Hepatocyte (in vitro differentiated cells): ENCODE data around the gene APOLD1. TPM values are rescaled to one million over a fixed set of nuclear protein-coding genes. Genes with fewer than 3 reads are reported as not detected.

Experiments used
- DNase-seq: peaks from one replicate; pipeline ENCODE4 v3.0.0-alpha.2; 2016; ENCODE audit warnings: low spot score
- H2AFZ ChIP-seq: fragments of 200-600 bp; sonication (generic); 2 replicates; pipeline ENCODE4 v1.6.0; 2016; ENCODE audit warnings: antibody characterized with exemption, mild to moderate bottlenecking
- H3K27ac ChIP-seq: fragments of 200-600 bp; sonication (generic); 2 replicates; pipeline ENCODE4 v1.5.1; 2016; ENCODE audit warnings: mild to moderate bottlenecking
- H3K27me3 ChIP-seq: fragments of 200-600 bp; sonication (generic); 2 replicates; pipeline ENCODE4 v1.6.1; 2016
- H3K36me3 ChIP-seq: fragments of 200-600 bp; sonication (generic); replicated peaks from 2 replicates; pipeline ENCODE4 v1.5.1; 2016; ENCODE audit warnings: low read depth; ENCODE audit not compliant: insufficient read depth
- H3K4me1 ChIP-seq: fragments of 200-600 bp; sonication (generic); 2 replicates; pipeline ENCODE4 v1.5.1; 2016; ENCODE audit warnings: mild to moderate bottlenecking, moderate library complexity; ENCODE audit not compliant: insufficient read depth
- H3K4me2 ChIP-seq: fragments of 200-600 bp; sonication (generic); 2 replicates; pipeline ENCODE4 v1.6.0; 2016
- H3K4me3 ChIP-seq: fragments of 200-600 bp; sonication (generic); 2 replicates; pipeline ENCODE4 v1.5.1; 2016; ENCODE audit warnings: mild to moderate bottlenecking
- H3K79me2 ChIP-seq: fragments of 200-600 bp; sonication (generic); 2 replicates; pipeline ENCODE4 v1.6.0; 2017; ENCODE audit warnings: mild to moderate bottlenecking
- H3K9me2 ChIP-seq: fragments of 200-600 bp; sonication (generic); replicated peaks from 2 replicates; pipeline ENCODE4 v1.6.0; 2017; ENCODE audit warnings: mild to moderate bottlenecking; ENCODE audit not compliant: insufficient read depth
- H3K9me3 ChIP-seq: fragments of 200-600 bp; sonication (generic); 2 replicates; pipeline ENCODE4 v1.5.1; 2016; ENCODE audit warnings: low read depth, mild to moderate bottlenecking
- H4K20me1 ChIP-seq: fragments of 200-600 bp; sonication (generic); 2 replicates; pipeline ENCODE4 v1.6.0; 2016; ENCODE audit warnings: mild to moderate bottlenecking; ENCODE audit not compliant: insufficient read depth, poor library complexity, severe bottlenecking
- EZH2 ChIP-seq: fragments of 200-600 bp; sonication (generic); IDR thresholded peaks from 2 replicates; pipeline ENCODE4 v1.6.1; 2016; ENCODE audit warnings: antibody characterized with exemption, mild to moderate bottlenecking, borderline replicate concordance
- EZH2phosphoT487 ChIP-seq: fragments of 200-600 bp; sonication (generic); IDR thresholded peaks from one replicate; pipeline ENCODE4 v1.6.1; 2018; ENCODE audit warnings: antibody characterized with exemption, mild to moderate bottlenecking, low read depth, moderate library complexity; ENCODE audit not compliant: unreplicated experiment, severe bottlenecking
- WGBS: methylation state at CpG from one replicate; pipeline ENCODE4 v1.1.6; 2016; ENCODE audit warnings: low lambda C conversion rate; ENCODE audit errors: missing lambda C conversion rate; 5-methylcytosine and 5-hydroxymethylcytosine counted together
- polyA plus RNA-seq: library from polyadenylated mRNA; unstranded; fragments of >200 nt; fragmentation: Nextera tagmentation; extraction: Ambion mirVana; gene quantifications from 2 replicates; pipeline ENCODE4 v1.2.1, GENCODE V29; 2016
- total RNA-seq: library from RNA; depleted of rRNA; stranded (reverse); fragments of >200 nt; gene quantifications from 2 replicates; pipeline ENCODE4 v1.2.3, GENCODE V29; 2014
- TF ChIP-seq, protein P1 (sequence below): fragments of 200-600 bp; sonication (generic); IDR thresholded peaks from 2 replicates; pipeline ENCODE4 v1.5.1; 2016; ENCODE audit warnings: antibody characterized with exemption, mild to moderate bottlenecking; ENCODE audit not compliant: poor library complexity

The APOLD1 gene
- total and polyA plus RNA-seq, 2 experiments from 2014 or later: 1.5 to 6.0 TPM

DNA sequence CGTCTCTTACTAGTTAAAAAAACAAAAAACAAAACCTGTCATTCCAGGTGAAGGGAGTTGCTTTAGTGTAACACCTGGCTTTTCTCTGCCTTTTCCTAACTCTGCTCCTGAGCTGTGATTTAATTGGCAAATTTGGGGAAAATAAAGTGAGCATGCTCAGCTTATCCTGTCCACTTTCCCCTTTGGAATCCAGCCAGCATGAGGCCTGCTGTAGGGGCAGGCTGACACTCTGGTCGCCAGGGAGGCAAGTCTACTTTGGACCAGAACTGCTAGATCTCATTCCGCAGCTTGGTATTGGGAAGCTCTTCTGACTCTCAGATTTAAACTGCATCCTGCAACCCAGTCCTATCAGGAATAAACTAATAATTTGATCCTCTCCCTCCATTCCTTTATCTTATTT, 38.2 kb upstream of the APOLD1 start:
- no peaks in the 10 kb centered on the region for H3K36me3 ChIP-seq
- DNase-seq: no peak
- H3K9me3 ChIP-seq: no peaks in the 10 kb centered on the region
- H4K20me1 ChIP-seq: no peaks in the 10 kb centered on the region
- H3K4me1 ChIP-seq: no peaks in the 10 kb centered on the region
- H3K4me3 ChIP-seq: no peak overlapping the region
- 89% methylated on average over 3 of the region's 3 CpGs for WGBS
- H3K4me2 ChIP-seq: no peak overlapping the region
- no peaks in the 10 kb centered on the region for H3K27me3 ChIP-seq
- H2AFZ ChIP-seq: no peak overlapping the region
- H3K79me2 ChIP-seq: no peaks in the 10 kb centered on the region
- no peaks in the 10 kb centered on the region for H3K9me2 ChIP-seq
- H3K27ac ChIP-seq: no peak overlapping the region
- TF ChIP-seq, protein P1, sequence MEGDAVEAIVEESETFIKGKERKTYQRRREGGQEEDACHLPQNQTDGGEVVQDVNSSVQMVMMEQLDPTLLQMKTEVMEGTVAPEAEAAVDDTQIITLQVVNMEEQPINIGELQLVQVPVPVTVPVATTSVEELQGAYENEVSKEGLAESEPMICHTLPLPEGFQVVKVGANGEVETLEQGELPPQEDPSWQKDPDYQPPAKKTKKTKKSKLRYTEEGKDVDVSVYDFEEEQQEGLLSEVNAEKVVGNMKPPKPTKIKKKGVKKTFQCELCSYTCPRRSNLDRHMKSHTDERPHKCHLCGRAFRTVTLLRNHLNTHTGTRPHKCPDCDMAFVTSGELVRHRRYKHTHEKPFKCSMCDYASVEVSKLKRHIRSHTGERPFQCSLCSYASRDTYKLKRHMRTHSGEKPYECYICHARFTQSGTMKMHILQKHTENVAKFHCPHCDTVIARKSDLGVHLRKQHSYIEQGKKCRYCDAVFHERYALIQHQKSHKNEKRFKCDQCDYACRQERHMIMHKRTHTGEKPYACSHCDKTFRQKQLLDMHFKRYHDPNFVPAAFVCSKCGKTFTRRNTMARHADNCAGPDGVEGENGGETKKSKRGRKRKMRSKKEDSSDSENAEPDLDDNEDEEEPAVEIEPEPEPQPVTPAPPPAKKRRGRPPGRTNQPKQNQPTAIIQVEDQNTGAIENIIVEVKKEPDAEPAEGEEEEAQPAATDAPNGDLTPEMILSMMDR: no peak
- TF ChIP-seq EZH2phosphoT487: no peak
- no peak for TF ChIP-seq EZH2

DNA sequence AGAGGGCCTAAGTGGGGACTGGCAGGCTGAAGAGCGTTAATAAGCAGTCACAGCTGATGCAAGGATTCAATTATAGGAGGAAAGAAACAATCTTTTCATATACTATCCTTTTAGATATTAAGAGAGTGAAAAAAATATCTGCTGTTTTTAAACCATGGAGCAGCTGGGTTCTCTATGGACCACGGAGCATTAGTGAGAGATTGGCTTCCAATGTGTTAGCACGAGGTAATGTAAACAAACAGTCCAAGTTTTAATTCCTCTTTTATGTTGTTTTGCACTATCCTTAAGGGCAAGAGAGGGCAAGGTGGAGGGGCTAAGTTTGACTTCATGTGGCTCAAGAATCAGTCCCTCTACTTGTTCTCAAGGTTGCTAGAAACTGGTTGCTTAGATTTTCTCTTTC, 37.4 kb upstream of the APOLD1 start:
- Histone ChIP-seq H3K4me2 (no peak overlapping the region), H2AFZ (no peak overlapping the region), H3K9me2 (no peaks in the 10 kb centered on the region), H3K4me1 (no peaks in the 10 kb centered on the region), H3K4me3 (no peak overlapping the region), H3K79me2 (no peaks in the 10 kb centered on the region), H3K27ac (no peak overlapping the region), H3K36me3 (no peaks in the 10 kb centered on the region), H4K20me1 (no peaks in the 10 kb centered on the region), H3K27me3 (no peaks in the 10 kb centered on the region), H3K9me3 (no peaks in the 10 kb centered on the region)
- TF ChIP-seq, protein P1: no peak
- TF ChIP-seq EZH2phosphoT487: no peak
- no peak for TF ChIP-seq EZH2
- WGBS: 52% methylated on average over 3 of the region's 3 CpGs
- no peak for DNase-seq

DNA sequence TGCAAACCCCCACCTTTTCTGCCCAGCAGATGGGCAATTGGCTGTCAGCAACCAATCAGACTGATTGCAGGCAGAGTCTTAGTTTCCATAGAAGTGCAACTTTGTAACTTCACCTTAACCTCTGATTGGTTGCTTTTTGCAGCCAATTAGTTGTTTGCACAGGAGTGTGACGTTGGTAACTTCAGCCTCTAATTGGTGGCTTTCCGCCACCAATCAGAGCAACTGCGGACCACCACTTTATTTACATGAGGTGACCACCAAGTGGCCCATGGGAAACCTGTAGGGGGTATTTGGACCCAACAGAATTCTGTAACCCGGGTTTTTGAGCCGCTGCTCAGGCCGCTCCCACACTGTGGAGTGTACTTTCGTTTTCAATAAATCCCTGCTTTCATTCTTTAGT, 36.0 kb upstream of the APOLD1 start:
- no peaks in the 10 kb centered on the region for H3K36me3 ChIP-seq
- H4K20me1 ChIP-seq: no peaks in the 10 kb centered on the region
- H3K79me2 ChIP-seq: no peaks in the 10 kb centered on the region
- H2AFZ ChIP-seq: no peak overlapping the region
- DNase-seq: no peak
- H3K4me2 ChIP-seq: no peak overlapping the region
- H3K9me2 ChIP-seq: no peaks in the 10 kb centered on the region
- H3K27ac ChIP-seq: no peak overlapping the region
- no peak overlapping the region for H3K4me3 ChIP-seq
- TF ChIP-seq, protein P1: no peak
- TF ChIP-seq EZH2: no peak
- no peak for TF ChIP-seq EZH2phosphoT487
- H3K27me3 ChIP-seq: no peaks in the 10 kb centered on the region
- H3K4me1 ChIP-seq: no peaks in the 10 kb centered on the region
- WGBS: 95% methylated on average over 7 of the region's 7 CpGs
- H3K9me3 ChIP-seq: no peaks in the 10 kb centered on the region

DNA sequence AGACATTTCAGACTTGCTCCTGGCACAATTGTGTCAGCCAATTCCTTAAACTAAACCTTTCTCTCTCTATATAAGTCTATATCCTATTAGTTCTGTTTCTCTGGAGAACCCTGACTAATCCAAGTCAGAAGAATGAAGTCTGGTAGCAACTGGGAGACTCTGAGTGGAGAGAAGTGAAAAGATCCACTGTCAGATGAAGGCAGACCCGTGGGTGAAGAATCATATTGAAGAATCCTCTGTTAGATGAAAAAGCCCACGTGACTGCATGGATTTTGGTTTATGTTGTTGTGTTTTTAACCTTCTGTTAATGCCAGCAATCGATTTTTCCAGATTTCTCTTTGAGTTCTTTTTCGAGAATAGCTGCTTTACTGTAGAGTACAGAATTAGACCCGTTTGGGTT, 29.5 kb upstream of the APOLD1 start:
- Histone ChIP-seq H3K36me3 (no peaks in the 10 kb centered on the region), H3K27ac (no peak overlapping the region), H3K9me3 (no peaks in the 10 kb centered on the region), H3K4me1 (no peaks in the 10 kb centered on the region), H3K79me2 (no peaks in the 10 kb centered on the region), H3K4me2 (no peak overlapping the region), H3K9me2 (no peaks in the 10 kb centered on the region), H2AFZ (no peak overlapping the region), H3K4me3 (no peak overlapping the region), H4K20me1 (no peaks in the 10 kb centered on the region), H3K27me3 (no peaks in the 10 kb centered on the region)
- 89% methylated on average over 5 of the region's 5 CpGs for WGBS
- DNase-seq: no peak
- TF ChIP-seq, protein P1: no peak
- TF ChIP-seq EZH2 (no peak), EZH2phosphoT487 (no peak)
